ELF-1 (cell line): ENCODE results near the gene DTD1.

ENCODE experiments used
- DNase-seq: peaks from one replicate; pipeline ENCODE4 v3.0.0-alpha.2; 2016; ENCODE audit warnings: low read depth, low spot score

Gene DTD1

DNA sequence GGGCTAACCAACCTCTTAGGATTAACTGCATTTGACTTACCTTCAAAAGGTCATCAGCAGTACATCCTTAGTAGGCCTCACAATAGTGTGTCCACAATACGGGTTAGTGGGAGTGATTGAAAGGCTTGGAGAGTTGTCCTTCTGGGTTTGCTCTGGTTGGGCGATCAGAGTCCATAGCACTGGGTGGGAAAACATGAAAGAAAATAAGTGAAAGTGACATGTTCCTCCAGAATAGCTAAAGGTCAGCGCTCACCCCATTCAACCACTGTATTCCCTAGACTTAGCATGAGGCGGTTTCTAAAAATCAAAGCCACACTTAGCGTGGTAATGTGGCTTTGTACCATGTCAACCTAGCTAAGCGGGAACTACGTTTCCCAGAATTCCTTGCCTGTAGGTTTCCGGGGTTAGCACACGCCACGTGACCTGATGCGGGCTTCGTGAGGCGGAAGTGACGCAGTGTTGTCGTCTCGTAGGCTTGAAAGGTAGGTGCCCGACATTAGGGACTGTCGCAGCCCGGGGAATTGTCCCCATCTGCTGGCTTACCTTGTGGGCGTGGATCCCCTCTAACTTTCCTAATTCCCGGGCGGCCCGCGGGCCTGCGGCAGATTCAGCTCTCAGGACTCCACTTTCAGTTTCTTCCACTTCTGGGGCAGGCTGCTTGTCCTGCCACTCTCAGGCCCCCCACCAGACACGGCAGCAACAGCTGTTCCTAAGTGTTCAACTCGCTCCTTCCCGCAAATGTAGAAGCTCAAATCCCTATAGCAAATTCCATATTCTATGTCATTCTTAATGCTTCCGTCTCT lies 206.0 kb downstream of the DTD1 start:
- DNase-seq: peak; percentile 93

DNA sequence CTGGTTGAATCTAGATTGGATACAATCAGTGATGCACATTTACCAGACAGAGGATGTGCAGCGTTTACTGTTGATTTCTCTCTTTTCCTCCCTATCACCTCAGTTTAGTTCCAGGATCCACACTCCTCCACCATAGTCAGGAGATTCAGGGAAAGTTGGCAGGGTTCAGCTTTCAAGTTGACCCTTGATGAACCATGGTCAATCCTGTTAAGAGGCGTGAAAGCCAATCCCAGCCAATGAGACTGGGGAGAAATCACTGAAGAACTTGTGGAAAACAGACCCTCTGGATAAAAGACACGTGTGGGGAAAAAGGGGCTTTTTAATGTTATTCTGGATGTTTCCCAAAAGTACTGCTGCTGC lies 206.6 kb downstream of the DTD1 start:
- DNase-seq: no peak

DNA sequence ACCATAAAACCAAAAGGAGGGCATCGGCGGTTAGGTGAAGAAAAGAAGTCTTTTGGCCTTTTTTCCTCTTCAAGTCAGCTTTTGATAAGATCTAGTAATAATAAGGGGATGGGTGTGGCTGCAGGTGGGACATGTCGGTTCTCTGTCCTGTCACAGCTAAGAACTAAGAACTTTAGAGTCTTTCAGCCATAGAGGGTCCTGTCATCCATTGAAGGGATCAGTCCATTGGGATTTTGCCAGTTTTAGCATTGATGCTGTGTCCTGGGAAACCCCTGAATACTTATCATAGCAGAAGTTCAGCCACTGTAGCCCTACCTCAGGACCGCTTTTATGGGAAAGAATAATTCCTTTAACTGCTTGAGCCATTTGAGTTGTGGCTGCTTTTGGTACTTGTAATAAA lies 207.5 kb downstream of the DTD1 start:
- DNase-seq: no peak

DNA sequence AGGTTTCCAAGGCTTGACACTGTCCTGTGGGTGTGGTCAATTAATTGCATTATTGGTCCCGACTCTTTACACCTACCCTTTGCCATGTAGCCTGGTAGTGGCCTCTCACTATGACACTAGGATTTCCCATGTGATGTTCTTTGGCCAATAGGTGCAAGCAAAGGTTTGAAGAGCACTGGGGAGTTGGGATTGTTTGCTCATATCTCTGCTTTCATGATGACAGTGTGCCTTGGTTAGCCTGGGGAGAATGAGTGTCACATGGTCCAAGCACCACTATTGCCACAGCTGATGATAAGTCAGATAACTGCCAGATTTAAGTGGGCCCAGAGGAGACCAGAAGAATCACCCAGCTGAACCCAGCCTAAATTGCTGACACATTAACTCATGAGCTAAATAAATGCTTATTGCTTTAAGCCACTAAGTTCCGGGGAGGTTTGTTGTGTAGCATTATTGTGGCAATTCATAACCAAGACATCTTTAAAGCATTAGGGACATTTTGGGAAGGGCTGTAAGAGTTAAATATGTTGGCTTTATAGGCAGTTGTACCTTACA lies 208.5 kb downstream of the DTD1 start:
- no peak for DNase-seq

DNA sequence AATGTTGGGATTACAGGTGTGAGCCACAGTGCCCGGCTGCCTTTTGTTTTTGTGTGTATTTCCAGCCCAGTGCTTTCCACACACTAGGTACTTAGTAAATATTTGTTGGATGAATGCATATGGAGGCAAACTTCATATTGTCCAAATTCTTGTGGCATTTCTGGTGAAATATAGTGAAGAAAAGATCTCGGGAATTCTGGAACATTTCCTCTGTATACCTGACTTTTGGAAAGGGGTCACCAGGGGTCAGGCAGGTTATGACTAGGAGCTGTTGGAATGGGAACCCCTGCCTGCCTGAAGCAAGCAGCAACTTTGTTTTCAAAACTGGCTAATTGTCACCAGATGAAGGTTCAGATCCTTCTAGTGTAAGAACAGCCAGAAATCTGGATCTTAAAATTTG lies 213.7 kb downstream of the DTD1 start:
- no peak for DNase-seq

DNA sequence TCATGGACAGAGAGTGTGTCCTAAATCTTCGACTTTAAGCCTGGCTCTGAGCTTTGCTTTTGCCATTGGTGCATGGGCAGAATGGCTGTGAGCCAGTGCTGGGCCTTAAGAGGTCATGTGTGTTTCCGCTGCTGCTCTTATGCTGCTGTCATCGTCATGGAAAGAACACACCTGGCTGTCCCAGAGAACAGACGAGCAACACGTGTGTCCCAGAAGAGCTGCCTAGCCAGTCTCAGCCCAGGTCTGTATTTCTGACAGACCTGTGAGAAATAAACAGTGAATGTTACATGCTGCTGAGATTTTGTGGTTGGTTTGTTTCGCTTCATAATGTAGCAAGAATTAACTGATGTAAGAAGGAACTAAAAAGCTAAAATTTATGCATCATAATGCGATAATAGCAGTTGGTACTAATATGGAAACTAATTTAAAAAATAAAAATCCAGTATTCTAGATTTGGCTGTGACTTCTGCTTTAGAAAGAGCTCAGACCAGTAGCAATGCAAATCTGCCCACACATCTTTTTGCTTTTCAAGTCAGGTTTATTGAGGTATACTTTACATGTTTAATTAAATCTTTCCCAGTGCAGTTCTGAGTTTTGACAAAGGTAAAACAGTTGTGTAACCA lies 214.3 kb downstream of the DTD1 start:
- no peak for DNase-seq

DNA sequence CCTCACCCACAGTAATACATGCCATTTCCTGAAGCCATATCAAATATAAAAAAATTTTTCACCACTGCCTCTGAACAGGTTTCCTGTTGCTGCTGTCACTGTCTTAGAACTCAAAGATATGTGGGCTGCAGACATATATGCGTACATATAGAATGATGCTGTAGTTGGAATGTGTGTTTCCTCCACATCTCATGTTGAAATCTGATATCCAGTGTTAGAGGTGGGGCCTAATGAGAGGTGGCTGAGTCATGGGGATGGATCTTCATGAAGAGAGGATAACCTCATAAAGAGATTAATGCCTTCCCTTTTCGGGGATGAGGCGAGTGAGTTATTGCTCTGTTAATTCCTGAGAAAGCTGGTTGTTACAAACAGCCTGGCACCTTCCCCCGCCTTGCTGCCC lies 218.0 kb downstream of the DTD1 start:
- DNase-seq: no peak

DNA sequence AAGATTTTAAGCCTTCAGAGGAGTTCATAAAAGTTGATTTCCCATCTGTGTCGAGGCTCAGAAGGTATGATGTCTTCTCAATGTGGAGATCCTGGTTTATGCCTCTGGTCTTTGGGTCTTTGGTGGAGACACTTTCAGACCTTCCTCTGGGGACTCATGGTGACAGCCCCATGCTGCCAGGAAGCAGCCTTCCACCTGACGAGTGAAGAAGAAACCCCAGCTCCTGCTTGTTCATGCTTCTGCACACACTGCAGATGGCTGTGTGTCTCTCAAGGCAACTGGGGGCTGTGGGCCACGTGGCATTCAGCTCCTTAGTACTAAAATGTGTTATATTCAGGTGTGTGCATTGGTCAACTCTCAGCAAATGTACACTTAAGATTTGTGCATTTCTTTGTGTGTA lies 220.9 kb downstream of the DTD1 start:
- no peak for DNase-seq

DNA sequence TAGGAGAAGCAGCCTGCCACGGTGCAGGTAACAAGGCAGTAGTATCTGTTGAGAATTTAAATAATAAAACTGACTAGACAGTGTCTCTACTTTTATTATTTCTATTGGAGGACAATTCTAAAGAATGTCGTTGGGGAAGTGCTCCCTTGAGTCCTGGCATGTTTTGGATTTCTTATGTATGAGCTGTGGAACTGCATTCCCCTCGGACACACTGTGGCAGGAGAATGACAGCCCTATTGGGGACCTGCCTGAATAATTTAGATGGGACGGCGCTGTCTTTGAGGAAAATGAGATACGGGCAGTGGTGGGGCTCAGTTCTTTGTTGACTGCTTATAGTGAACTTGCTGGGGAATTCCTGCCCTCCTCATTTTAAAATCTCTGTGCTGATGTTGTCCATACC lies 223.3 kb downstream of the DTD1 start:
- DNase-seq: no peak

DNA sequence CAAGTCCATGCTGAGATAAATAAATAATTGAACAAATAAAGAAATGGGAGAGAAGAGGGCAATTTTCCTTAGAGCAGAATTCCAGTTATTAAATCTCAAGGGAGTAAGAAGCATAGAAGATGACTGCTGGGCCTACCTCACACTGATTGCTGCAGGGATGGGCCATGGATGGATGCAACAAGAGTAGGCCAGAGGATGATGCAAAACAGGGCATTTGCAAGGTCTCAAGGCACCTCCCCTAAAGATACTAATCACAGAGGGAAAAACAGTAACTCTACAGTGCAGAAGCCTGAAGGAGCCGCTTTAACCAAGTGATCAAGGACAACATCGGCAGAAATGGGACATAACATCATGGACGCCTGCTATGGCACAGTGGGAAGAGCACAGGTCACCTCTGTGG lies 224.1 kb downstream of the DTD1 start:
- DNase-seq: no peak

DNA sequence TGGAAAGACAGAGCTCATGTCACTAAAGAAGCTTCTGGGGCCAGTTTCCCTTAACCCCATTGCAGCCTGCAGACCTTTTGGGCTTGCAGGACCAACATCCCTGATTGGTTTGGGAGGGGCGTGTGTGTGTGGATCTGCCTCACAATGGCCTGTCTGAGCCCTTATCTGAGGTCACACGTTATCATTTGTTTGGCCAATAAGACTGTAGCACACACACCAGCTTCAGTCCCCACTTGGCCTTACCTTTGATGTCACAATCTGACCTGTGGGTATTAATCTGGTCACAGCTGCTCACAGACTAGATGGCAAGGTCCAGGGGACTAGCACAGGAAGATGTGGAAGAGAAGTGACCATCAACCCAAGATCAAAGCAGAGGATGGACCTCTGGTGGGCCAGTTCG lies 225.6 kb downstream of the DTD1 start, which contains the start of gene SCP2D1:
Gene SCP2D1 (plus strand): TSS at position 301 of the 400 bp plus-strand sequence. CDS start 33 bp downstream, at position 334.
- no peak for DNase-seq

DNA sequence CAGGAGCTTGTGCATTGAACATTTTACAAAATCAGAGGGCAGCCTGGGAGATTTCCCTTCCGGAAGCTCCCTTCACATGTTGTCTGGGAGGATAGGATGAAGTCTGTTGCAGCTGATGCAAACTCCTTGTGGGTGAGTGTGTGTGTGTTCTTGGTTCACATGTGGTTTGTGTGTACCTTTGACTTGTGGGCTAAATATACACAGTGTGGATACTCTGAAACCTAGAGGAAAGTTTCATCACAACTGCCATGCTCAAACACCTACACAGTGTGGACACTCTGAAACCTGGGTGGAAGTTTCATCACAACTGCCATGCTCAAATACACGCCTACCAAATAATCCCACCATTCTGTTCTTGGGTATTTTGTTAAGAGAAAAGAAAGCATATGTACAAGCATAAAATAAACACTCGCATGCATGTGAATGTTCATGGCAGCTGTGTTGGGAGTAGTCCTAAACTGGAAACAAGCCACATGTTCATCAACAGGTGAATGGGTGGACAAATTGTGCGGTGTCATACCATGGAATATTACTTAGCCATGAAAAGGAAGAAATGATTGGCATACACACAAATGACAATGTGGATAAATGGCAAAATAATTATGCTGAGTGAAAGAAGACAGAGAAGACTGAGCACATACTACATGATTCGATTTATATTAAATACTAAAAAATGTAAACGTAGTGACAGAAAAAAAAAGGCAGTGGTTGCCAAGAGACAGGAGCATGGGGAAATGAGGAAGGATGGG lies 227.5 kb downstream of the DTD1 start:
- DNase-seq: no peak
